Trophoblast cell (in vitro differentiated cells and primary cell): ENCODE measurements around the gene RAPGEFL1.
A peak's percentile ranks its signal among the peaks of the same experiment; 100 is the strongest.

Experiments used
- DNase-seq, 2 donors: peaks; one replicate each; pipeline ENCODE4 v3.0.0-alpha.2; 2016
- H2AFZ ChIP-seq: 2 replicates; pipeline ENCODE4 v1.6.1; 2013; ENCODE audit warnings: low read length, moderate library complexity, mild to moderate bottlenecking; ENCODE audit not compliant: insufficient read depth, poor library complexity
- H2AK5ac ChIP-seq: 2 replicates; pipeline ENCODE4 v1.6.1; 2013; ENCODE audit warnings: mild to moderate bottlenecking, low read length
- H2BK120ac ChIP-seq: 2 replicates; pipeline ENCODE4 v1.6.1; 2013; ENCODE audit warnings: low read length, mild to moderate bottlenecking, moderate library complexity; ENCODE audit not compliant: insufficient read depth, poor library complexity
- H2BK12ac ChIP-seq: 2 replicates; pipeline ENCODE4 v1.6.1; 2013; ENCODE audit warnings: mild to moderate bottlenecking, low read length, moderate library complexity
- H2BK5ac ChIP-seq: 2 replicates; pipeline ENCODE4 v1.6.1; 2013; ENCODE audit warnings: low read length, low read depth, moderate library complexity, mild to moderate bottlenecking; ENCODE audit not compliant: poor library complexity
- H3K14ac ChIP-seq: 2 replicates; pipeline ENCODE4 v1.6.1; 2013; ENCODE audit warnings: mild to moderate bottlenecking, low read length
- H3K18ac ChIP-seq: 2 replicates; pipeline ENCODE4 v1.6.1; 2013; ENCODE audit warnings: mild to moderate bottlenecking, low read length
- H3K23ac ChIP-seq: 2 replicates; pipeline ENCODE4 v1.6.1; 2013; ENCODE audit warnings: low read length
- H3K27ac ChIP-seq: 2 replicates; pipeline ENCODE4 v1.5.1; 2013; ENCODE audit warnings: low read depth, mild to moderate bottlenecking, inconsistent platforms, low read length, moderate library complexity
- H3K27me3 ChIP-seq: 2 replicates; pipeline ENCODE4 v1.6.1; 2013; ENCODE audit warnings: inconsistent platforms, mild to moderate bottlenecking, low read length, moderate library complexity; ENCODE audit not compliant: insufficient read depth
- H3K36me3 ChIP-seq, 2 experiments: 1 replicate in 1 of 2; 2 replicates in 1 of 2; pipeline ENCODE4 v1.6.1; 2013; ENCODE audit warnings: low read length in 2 of 2, mild to moderate bottlenecking in 2 of 2, moderate library complexity in 1 of 2; ENCODE audit not compliant: insufficient read depth in 2 of 2, control insufficient read depth in 1 of 2
- H3K4ac ChIP-seq: 2 replicates; pipeline ENCODE4 v1.6.1; 2013; ENCODE audit warnings: low read depth, mild to moderate bottlenecking, low read length, moderate library complexity
- H3K4me1 ChIP-seq, 2 experiments: 1 replicate in 1 of 2; 2 replicates in 1 of 2; pipeline ENCODE4 v1.6.1; 2013; ENCODE audit warnings: low read length in 2 of 2, mild to moderate bottlenecking in 2 of 2, moderate library complexity in 1 of 2; ENCODE audit not compliant: insufficient read depth in 2 of 2, control insufficient read depth in 1 of 2
- H3K4me2 ChIP-seq: 2 replicates; pipeline ENCODE4 v1.6.1; 2013; ENCODE audit warnings: inconsistent platforms, mild to moderate bottlenecking, low read length, moderate library complexity
- H3K4me3 ChIP-seq: 2 replicates; pipeline ENCODE4 v1.5.1; 2013; ENCODE audit warnings: mild to moderate bottlenecking, low read depth, low read length, inconsistent platforms
- H3K79me1 ChIP-seq: one replicate; pipeline ENCODE4 v1.6.1; 2013; ENCODE audit warnings: low read length
- H3K79me2 ChIP-seq: 2 replicates; pipeline ENCODE4 v1.6.1; 2013; ENCODE audit warnings: low read length, mild to moderate bottlenecking; ENCODE audit not compliant: control insufficient read depth, insufficient read depth, poor library complexity
- H3K9ac ChIP-seq: 2 replicates; pipeline ENCODE4 v1.6.1; 2013; ENCODE audit warnings: mild to moderate bottlenecking, low read length
- H3K9me3 ChIP-seq: 2 replicates; pipeline ENCODE4 v1.6.1; 2013; ENCODE audit warnings: low read depth, mild to moderate bottlenecking, control low read depth, inconsistent platforms, low read length; ENCODE audit not compliant: insufficient read depth
- H4K12ac ChIP-seq: 2 replicates; pipeline ENCODE4 v1.6.1; 2013; ENCODE audit warnings: low read depth, mild to moderate bottlenecking, low read length, moderate library complexity
- H4K8ac ChIP-seq: 2 replicates; pipeline ENCODE4 v1.6.1; 2013; ENCODE audit warnings: low read depth, mild to moderate bottlenecking, low read length, moderate library complexity
- H4K91ac ChIP-seq: one replicate; pipeline ENCODE4 v1.6.1; 2013; ENCODE audit warnings: low read depth, mild to moderate bottlenecking, low read length, moderate library complexity
- WGBS: extraction: QIAGEN DNeasy Blood & Tissue Kit; methylation state at CpG from one replicate; pipeline ENCODE4 v1.1.7; 2013; ENCODE audit warnings: missing lambda C conversion rate; ENCODE audit not compliant: insufficient read length, insufficient coverage; ENCODE audit errors: extremely low coverage; 5-methylcytosine and 5-hydroxymethylcytosine counted together

The RAPGEFL1 gene

GRCh38 chr17:40168262-40168832 is 8.9 kb upstream of the RAPGEFL1 start:
- no peaks in the 10 kb centered on the region for H3K9me3 ChIP-seq
- no peak overlapping the region for H3K4ac ChIP-seq
- no peak overlapping the region for H3K27ac ChIP-seq
- H2BK12ac ChIP-seq = no peak overlapping the region
- H3K27me3 ChIP-seq = no peaks in the 10 kb centered on the region
- DNase-seq = peak; percentile 60 to 93
- peaks cover 0 to 3% of the 10 kb centered on the region in 2 experiments for H3K4me1 ChIP-seq
- H4K8ac ChIP-seq = no peak overlapping the region
- no peaks in the 10 kb centered on the region for H3K79me2 ChIP-seq
- H3K18ac ChIP-seq = no peak overlapping the region
- H3K79me1 ChIP-seq = no peaks in the 10 kb centered on the region
- H3K9ac ChIP-seq = no peak overlapping the region
- H4K12ac ChIP-seq = no peak overlapping the region
- H3K36me3 ChIP-seq = peaks cover 48 to 62% of the 10 kb centered on the region in 2 experiments
- no peak overlapping the region for H2AK5ac ChIP-seq
- H2BK5ac ChIP-seq = peak overlapping the region; percentile 8
- no peak overlapping the region for H2AFZ ChIP-seq
- no peak overlapping the region for H3K4me2 ChIP-seq
- no peak overlapping the region for H4K91ac ChIP-seq
- H3K14ac ChIP-seq = no peak overlapping the region
- no CpG with 5 or more reads among the region's 11 CpGs for WGBS
- no peak overlapping the region for H3K23ac ChIP-seq
- H3K4me3 ChIP-seq = no peak overlapping the region
- no peak overlapping the region for H2BK120ac ChIP-seq

GRCh38 chr17:40170325-40170724 is 6.9 kb upstream of the RAPGEFL1 start:
- Histone ChIP-seq H3K4ac (no peak overlapping the region), H4K91ac (no peak overlapping the region), H3K79me2 (no peaks in the 10 kb centered on the region), H3K9me3 (no peaks in the 10 kb centered on the region), H3K4me3 (no peak overlapping the region), H3K27ac (no peak overlapping the region), H3K14ac (no peak overlapping the region), H2AK5ac (no peak overlapping the region), H3K18ac (no peak overlapping the region), H4K8ac (no peak overlapping the region), H2BK12ac (no peak overlapping the region), H2AFZ (no peak overlapping the region), H3K9ac (no peak overlapping the region), H3K4me2 (no peak overlapping the region), H3K79me1 (no peaks in the 10 kb centered on the region), H3K23ac (no peak overlapping the region), H3K4me1 (peaks cover 0 to 3% of the 10 kb centered on the region in 2 experiments), H3K27me3 (no peaks in the 10 kb centered on the region), H2BK120ac (no peak overlapping the region), H2BK5ac (no peak overlapping the region), H4K12ac (no peak overlapping the region), H3K36me3 (peaks cover 36 to 53% of the 10 kb centered on the region in 2 experiments)
- WGBS = no CpG with 5 or more reads among the region's 2 CpGs
- no peak for DNase-seq

GRCh38 chr17:40171750-40172149 is 5.5 kb upstream of the RAPGEFL1 start:
- no CpG with 5 or more reads among the region's 1 CpG for WGBS
- no peaks in the 10 kb centered on the region for H3K27me3 ChIP-seq
- no peak overlapping the region for H3K4me2 ChIP-seq
- no peak overlapping the region for H2AK5ac ChIP-seq
- no peak overlapping the region for H3K4ac ChIP-seq
- peaks cover 34 to 51% of the 10 kb centered on the region in 2 experiments for H3K36me3 ChIP-seq
- H3K9me3 ChIP-seq = no peaks in the 10 kb centered on the region
- H3K27ac ChIP-seq = no peak overlapping the region
- H4K8ac ChIP-seq = no peak overlapping the region
- no peak overlapping the region for H3K9ac ChIP-seq
- no peak overlapping the region for H3K14ac ChIP-seq
- no peak overlapping the region for H2BK12ac ChIP-seq
- H3K18ac ChIP-seq = no peak overlapping the region
- H3K4me1 ChIP-seq = peaks cover 0 to 3% of the 10 kb centered on the region in 2 experiments
- H3K79me1 ChIP-seq = no peaks in the 10 kb centered on the region
- DNase-seq = no peak
- H4K91ac ChIP-seq = no peak overlapping the region
- no peaks in the 10 kb centered on the region for H3K79me2 ChIP-seq
- H2BK5ac ChIP-seq = no peak overlapping the region
- no peak overlapping the region for H4K12ac ChIP-seq
- no peak overlapping the region for H3K4me3 ChIP-seq
- no peak overlapping the region for H2BK120ac ChIP-seq
- no peak overlapping the region for H3K23ac ChIP-seq
- H2AFZ ChIP-seq = no peak overlapping the region

- Histone ChIP-seq H3K4ac (no peak overlapping the region), H3K79me2 (no peaks in the 10 kb centered on the region), H3K14ac (no peak overlapping the region), H3K9ac (no peak overlapping the region), H3K27me3 (no peaks in the 10 kb centered on the region), H2AFZ (no peak overlapping the region), H3K9me3 (no peaks in the 10 kb centered on the region), H3K79me1 (peaks cover 3% of the 10 kb centered on the region), H4K8ac (no peak overlapping the region), H2BK120ac (no peak overlapping the region), H4K91ac (no peak overlapping the region), H3K23ac (no peak overlapping the region), H3K18ac (no peak overlapping the region), H2AK5ac (no peak overlapping the region), H3K27ac (no peak overlapping the region), H3K36me3 (peaks cover 23 to 40% of the 10 kb centered on the region in 2 experiments), H3K4me2 (no peak overlapping the region), H3K4me1 (peaks cover 0 to 5% of the 10 kb centered on the region in 2 experiments), H4K12ac (no peak overlapping the region), H2BK5ac (no peak overlapping the region), H2BK12ac (no peak overlapping the region), H3K4me3 (no peak overlapping the region)
- DNase-seq = peak; percentile 56 to 68
- WGBS = no CpG with 5 or more reads among the region's 4 CpGs
Observed at GRCh38 chr17:40173091-40173777, 4.0 kb upstream of the RAPGEFL1 start.
